SIG-M5 treated with dmso at 0.1 percent for 504 hours (cell line): ENCODE measurements around the gene OTOF.

ENCODE experiments used
- DNase-seq: peaks from one replicate; lab custom pipeline; 2025; ENCODE audit not compliant: unreplicated experiment; lab: John Stamatoyannopoulos, UW

The OTOF gene

GRCh38 chr2:26477911-26478253 lies at the start of gene OTOF:
TSS of gene OTOF (minus strand) at chr2:26478124.
- no peak for DNase-seq

GRCh38 chr2:26526589-26526988 lies 48.7 kb upstream of the OTOF start:
- no peak for DNase-seq

GRCh38 chr2:26526105-26526504 lies 48.2 kb upstream of the OTOF start:
- no peak for DNase-seq

GRCh38 chr2:26523750-26524149 lies 45.8 kb upstream of the OTOF start:
- no peak for DNase-seq

GRCh38 chr2:26522751-26523171 lies 44.8 kb upstream of the OTOF start:
- DNase-seq: no peak

GRCh38 chr2:26522325-26522724 lies 44.4 kb upstream of the OTOF start:
- DNase-seq: no peak

GRCh38 chr2:26521913-26522180 lies 43.9 kb upstream of the OTOF start:
- DNase-seq: no peak

GRCh38 chr2:26521054-26521912 lies 43.4 kb upstream of the OTOF start:
- DNase-seq: peak; percentile 32

GRCh38 chr2:26520148-26520449 lies 42.2 kb upstream of the OTOF start:
- no peak for DNase-seq

GRCh38 chr2:26519396-26520147 lies 41.6 kb upstream of the OTOF start:
- DNase-seq: no peak

- no peak for DNase-seq
These were observed 38.9 kb upstream of the OTOF start for GRCh38 chr2:26516781-26517180.

- no peak for DNase-seq
These were observed 38.3 kb upstream of the OTOF start for GRCh38 chr2:26516246-26516645.

GRCh38 chr2:26515771-26516170 lies 37.8 kb upstream of the OTOF start:
- no peak for DNase-seq

GRCh38 chr2:26514045-26514444 lies 36.1 kb upstream of the OTOF start:
- no peak for DNase-seq

- no peak for DNase-seq
These were observed 35.3 kb upstream of the OTOF start for GRCh38 chr2:26513261-26513660.

GRCh38 chr2:26511466-26511865 lies 33.5 kb upstream of the OTOF start:
- no peak for DNase-seq

- DNase-seq: no peak
These were observed 32.5 kb upstream of the OTOF start for GRCh38 chr2:26510344-26510973.

GRCh38 chr2:26509141-26509540 lies 31.2 kb upstream of the OTOF start:
- DNase-seq: no peak

GRCh38 chr2:26507932-26508331 lies 30.0 kb upstream of the OTOF start:
- no peak for DNase-seq

- DNase-seq: no peak
These were observed 29.2 kb upstream of the OTOF start for GRCh38 chr2:26507088-26507487.

- DNase-seq: no peak
These were observed 28.4 kb upstream of the OTOF start for GRCh38 chr2:26506279-26506678.

- no peak for DNase-seq
These were observed 26.1 kb upstream of the OTOF start for GRCh38 chr2:26504002-26504401.
